Kidney (tissue), 14 donors: ENCODE data around the gene HTT. TPM values are rescaled to one million over a fixed set of nuclear protein-coding genes. Genes with fewer than 3 reads are reported as not detected.

Experiments
- DNase-seq, 5 donors: peaks; one replicate each; pipeline ENCODE4 v3.0.0-alpha.2; 2013 to 2020
- FAIRE-seq: peaks from 2 replicates; lab custom pipeline; 2012; peaks lifted over from hg19 to GRCh38; lab: Jason Lieb, UNC
- H3K27ac ChIP-seq, 2 donors: one replicate each; pipeline ENCODE4 v1.7.0; 2013; ENCODE audit warnings: low read depth in 2 of 2, low read length in 2 of 2, inconsistent platforms in 1 of 2
- H3K27me3 ChIP-seq: one replicate; pipeline ENCODE4 v1.7.1; 2013; ENCODE audit warnings: low read length, inconsistent platforms; ENCODE audit not compliant: control insufficient read depth, insufficient read depth
- H3K36me3 ChIP-seq, 3 donors: one replicate each; pipeline versions ENCODE4 v1.7.0 to v1.7.1; 2013; ENCODE audit warnings: low read length in 3 of 3, control low read depth in 1 of 3, inconsistent platforms in 1 of 3; ENCODE audit not compliant: insufficient read depth in 3 of 3, control insufficient read depth in 2 of 3
- H3K4me1 ChIP-seq, 3 donors: one replicate each; pipeline versions ENCODE4 v1.7.0 to v1.7.1; 2013; ENCODE audit warnings: low read length in 3 of 3, inconsistent platforms in 1 of 3, low read depth in 1 of 3; ENCODE audit not compliant: control insufficient read depth in 2 of 3, insufficient read depth in 2 of 3
- H3K4me3 ChIP-seq, 3 donors: one replicate each; pipeline versions ENCODE4 v1.7.0 to v1.8.1; 2013; ENCODE audit warnings: low read length in 3 of 3, control low read depth in 1 of 3, inconsistent platforms in 1 of 3
- H3K9ac ChIP-seq, 3 donors: one replicate each; pipeline versions ENCODE4 v1.7.0 to v1.7.1; 2013; ENCODE audit warnings: low read length in 3 of 3, control low read depth in 1 of 3, inconsistent platforms in 1 of 3
- H3K9me3 ChIP-seq, 3 donors: one replicate each; pipeline versions ENCODE4 v1.7.0 to v1.7.1; 2013; ENCODE audit warnings: low read length in 3 of 3, control low read depth in 1 of 3, inconsistent platforms in 1 of 3; ENCODE audit not compliant: control insufficient read depth in 2 of 3, insufficient read depth in 1 of 3
- CTCF ChIP-seq: IDR thresholded peaks from 3 replicates; pipeline ENCODE4 v1.5.1; 2012; ENCODE audit warnings: mild to moderate bottlenecking, moderate library complexity, borderline replicate concordance; ENCODE audit not compliant: insufficient read depth; ENCODE audit errors: extremely low read depth
- intact Hi-C: fragments of 100-400 bp; cut with DNase I; formaldehyde crosslinking; loops from one replicate; pipeline ENCODE4 v1.11.1; 2022
- polyA plus RNA-seq: library from polyadenylated mRNA; stranded (reverse); fragments of 350-450 nt; fragmentation: Illumina TruSeq; extraction: RNeasy Lipid Tissue Mini Kit (QIAGEN cat#74804); gene quantifications from one replicate; pipeline ENCODE4 v1.2.3, GENCODE V29; 2014; ENCODE audit warnings: low read depth, low replicate concordance; ENCODE audit not compliant: insufficient read depth
- total RNA-seq: library from RNA; stranded (reverse); fragmentation: NEBNext Ultra II Directional; extraction: Animal tissue kit (Norgen Biotek cat#: 25700); gene quantifications from one replicate; pipeline ENCODE4 v1.2.1, GENCODE V29; 2021
- donor health status: control.
- donor health status: control.
- donor health status: control.
- donor health status: control.
- donor health status: control.
- donor health status: DM: yes; HTN: yes; CAD: no.
- donor health status: Normal renal cell carcinoma (clear cell type).

The HTT gene
- total and polyA plus RNA-seq, 2 donors from 2014 or later: 7.2 to 64.0 TPM

DNA sequence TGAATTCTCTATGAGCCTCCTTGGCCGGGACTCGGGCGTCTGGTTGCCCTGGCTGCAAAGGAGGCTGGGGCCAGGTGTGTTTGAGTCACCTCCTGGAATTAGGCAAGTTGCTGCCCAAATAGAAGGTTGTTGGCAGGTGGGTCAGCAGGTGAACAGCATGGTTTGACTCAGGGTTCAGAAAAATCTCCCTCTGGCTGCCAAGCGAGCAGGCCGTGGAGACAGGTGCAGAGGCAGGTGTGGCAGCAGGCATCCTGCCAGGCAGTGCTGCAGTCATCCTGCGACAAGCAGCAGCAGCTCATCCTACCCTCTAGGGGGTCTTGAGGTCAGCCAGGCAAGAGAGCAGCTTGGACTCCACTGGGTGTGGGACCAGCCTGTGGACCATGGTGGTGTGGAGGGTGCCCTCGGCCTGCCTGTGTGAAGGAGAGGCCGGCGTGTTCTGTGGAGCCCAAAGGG lies 182.6 kb downstream of the HTT start:
- Histone ChIP-seq H3K4me1 (no peaks in the 10 kb centered on the region), H3K4me3 (no peak overlapping the region), H3K27me3 (no peaks in the 10 kb centered on the region), H3K27ac (no peak overlapping the region), H3K9ac (no peak overlapping the region), H3K9me3 (no peaks in the 10 kb centered on the region), H3K36me3 (no peaks in the 10 kb centered on the region)
- FAIRE-seq (no peak), DNase-seq (peak in 2 of 5 donors; percentile 27 to 45)
- TF ChIP-seq CTCF: no peak
- intact Hi-C loops: no loop called here

GRCh38 chr4:3257556-3258482 lies 183.3 kb downstream of the HTT start:
- DNase-seq (peak in 3 of 5 donors; percentile 9 to 48 (median 24)), FAIRE-seq (no peak)
- Histone ChIP-seq H3K27me3 (no peaks in the 10 kb centered on the region), H3K4me1 (no peaks in the 10 kb centered on the region), H3K9me3 (no peaks in the 10 kb centered on the region), H3K27ac (no peak overlapping the region), H3K9ac (no peak overlapping the region), H3K36me3 (no peaks in the 10 kb centered on the region), H3K4me3 (no peak overlapping the region)
- no peak for TF ChIP-seq CTCF
- intact Hi-C loops: no loop called here

DNA sequence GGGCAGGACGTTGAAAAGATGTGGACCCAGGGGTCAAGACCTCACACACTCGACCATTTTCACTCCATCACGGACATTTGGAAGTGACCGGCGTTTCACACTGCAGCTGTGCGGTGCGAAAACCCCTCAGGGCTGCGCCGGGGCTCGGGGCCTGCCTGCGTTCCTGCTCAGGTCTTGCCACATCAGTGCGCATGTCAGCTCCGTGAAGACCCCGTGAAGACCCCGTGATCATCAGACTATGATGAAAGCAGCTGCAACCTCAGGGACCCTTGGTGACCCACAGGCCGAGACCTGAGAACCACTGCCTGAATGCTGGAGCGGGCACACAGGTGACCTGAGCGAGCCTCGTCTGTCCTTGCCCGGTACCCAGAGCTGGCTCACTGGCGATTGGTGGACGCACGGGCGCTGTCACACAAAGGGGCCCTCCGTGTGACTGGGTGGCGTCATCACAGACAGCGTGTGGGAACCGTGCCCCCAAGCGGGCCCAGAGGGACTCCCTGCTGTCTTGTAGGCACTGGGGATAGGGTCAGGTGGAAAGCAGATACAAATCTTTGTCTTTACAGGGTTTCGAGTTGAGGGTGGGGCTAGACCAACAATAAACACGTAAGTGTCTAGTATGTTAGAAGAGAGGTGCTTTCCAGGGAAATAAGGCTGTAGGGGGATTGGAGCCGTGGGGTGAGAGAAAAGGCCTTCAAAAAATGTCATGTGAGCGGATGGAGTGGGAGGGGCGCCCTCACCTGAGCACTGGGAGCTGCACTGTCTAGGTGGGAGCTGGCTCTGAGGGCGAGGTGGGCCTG lies 187.1 kb downstream of the HTT start:
- no peaks in the 10 kb centered on the region for H3K9me3 ChIP-seq
- no peak for FAIRE-seq
- H3K27me3 ChIP-seq: no peaks in the 10 kb centered on the region
- H3K36me3 ChIP-seq: no peaks in the 10 kb centered on the region
- DNase-seq: peak in 2 of 5 donors; percentile 21 to 55
- no peak overlapping the region for H3K27ac ChIP-seq
- H3K9ac ChIP-seq: no peak overlapping the region
- no peak for TF ChIP-seq CTCF
- no peaks in the 10 kb centered on the region for H3K4me1 ChIP-seq
- intact Hi-C loops: no loop called here
- no peak overlapping the region for H3K4me3 ChIP-seq
